Stimulated activated naive B cell treated with anti-CD40 and anti-IgM and Interleukin-4, amounts not matched to agents 10 μg/mL and 1 μg/mL and 100 μg/mL, for 72 hours (primary cell): ENCODE results near the gene GGA1.
A peak's percentile ranks its signal among the peaks of the same experiment; 100 is the strongest.

Experiments used
- ATAC-seq, 2 donors: fragments of 150-1000 bp; cut with Tn5 transposase; replicated peaks; 2 replicates each; pipeline ENCODE4 v1.10.0; 2021; ENCODE audit warnings: moderate library complexity in 1 of 2
- DNase-seq: peaks from one replicate; pipeline ENCODE4 v3.0.0; 2021
- H3K27ac Mint-ChIP-seq: one replicate; pipeline ENCODE4 v1.8.0; 2022; ENCODE audit warnings: mild to moderate bottlenecking, mixed read lengths
- H3K27me3 Mint-ChIP-seq, 2 donors: one replicate each; pipeline ENCODE4 v1.8.0; 2022; ENCODE audit warnings: mixed read lengths in 2 of 2
- H3K36me3 Mint-ChIP-seq, 2 donors: one replicate each; pipeline ENCODE4 v1.8.0; 2022; ENCODE audit warnings: mixed read lengths in 2 of 2, mild to moderate bottlenecking in 1 of 2
- H3K4me1 Mint-ChIP-seq, 2 donors: one replicate each; pipeline ENCODE4 v1.8.0; 2022; ENCODE audit warnings: mixed read lengths in 2 of 2, mild to moderate bottlenecking in 1 of 2
- H3K4me3 Mint-ChIP-seq, 2 donors: one replicate each; pipeline ENCODE4 v1.8.0; 2022; ENCODE audit warnings: mild to moderate bottlenecking in 2 of 2, mixed read lengths in 2 of 2, moderate library complexity in 1 of 2
- H3K9me3 Mint-ChIP-seq, 2 donors: one replicate each; pipeline ENCODE4 v1.8.0; 2022; ENCODE audit warnings: mixed read lengths in 2 of 2, mild to moderate bottlenecking in 1 of 2

The GGA1 gene

DNA sequence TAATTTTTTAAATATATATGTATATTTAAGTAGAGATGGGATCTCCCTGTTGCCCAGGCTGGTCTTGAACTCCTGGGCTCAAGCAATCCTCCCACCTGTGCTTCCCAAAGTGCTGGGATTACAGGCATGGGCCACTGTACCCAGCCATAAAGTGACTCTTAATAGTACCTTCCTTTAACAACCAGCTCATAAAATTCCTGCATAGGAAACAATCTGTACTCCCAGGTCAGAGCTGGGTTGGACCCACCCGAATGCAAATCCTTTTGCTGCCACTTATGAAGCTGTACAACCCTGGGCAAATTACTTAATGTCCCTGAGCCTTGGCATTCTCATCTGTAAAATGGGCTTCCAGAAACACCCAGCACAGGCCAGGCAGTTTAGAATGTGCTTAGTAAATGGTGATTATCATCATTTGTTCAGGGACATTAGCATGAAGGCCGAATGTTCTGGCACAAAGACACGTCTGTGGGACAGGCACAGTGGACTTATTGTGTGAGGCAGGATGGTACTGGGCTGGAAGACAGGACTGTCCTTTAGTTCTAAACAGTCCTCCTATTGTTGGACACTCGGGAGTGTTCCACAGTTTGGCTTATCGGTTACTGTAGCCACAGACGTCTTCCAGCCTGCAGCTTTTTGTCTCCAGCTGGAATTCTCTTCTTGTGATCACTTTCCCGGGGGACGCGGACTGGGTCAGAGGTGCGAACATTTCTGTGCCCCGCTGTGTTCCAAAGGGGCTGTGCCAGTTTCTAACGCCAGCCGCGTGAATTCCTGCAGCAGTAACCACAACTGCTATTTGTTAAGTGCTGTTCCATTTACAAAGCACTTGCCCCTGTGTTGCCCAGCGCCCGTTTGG lies 55.8 kb downstream of the GGA1 start:
- no peak overlapping the region for H3K4me3 Mint-ChIP-seq
- DNase-seq = no peak

GRCh38 chr22:37665487-37665886 lies 56.9 kb downstream of the GGA1 start:
- H3K36me3 Mint-ChIP-seq = peaks cover 37 to 53% of the 10 kb centered on the region in 2 donors
- H3K4me3 Mint-ChIP-seq = no peak overlapping the region
- no peak overlapping the region for H3K27ac Mint-ChIP-seq
- DNase-seq (no peak), ATAC-seq (no peak)
- H3K4me1 Mint-ChIP-seq = peaks cover 30 to 41% of the 10 kb centered on the region in 2 donors
- H3K9me3 Mint-ChIP-seq = peaks cover 0 to 3% of the 10 kb centered on the region in 2 donors
- H3K27me3 Mint-ChIP-seq = no peaks in the 10 kb centered on the region

More for the DNA sequence above, 55.8 kb downstream of the GGA1 start:
- Mint-ChIP-seq H3K27me3 (no peaks in the 10 kb centered on the region), H3K27ac (peak overlapping the region; percentile 67), H3K9me3 (peaks cover 0 to 3% of the 10 kb centered on the region in 2 donors), H3K4me1 (peaks cover 38 to 51% of the 10 kb centered on the region in 2 donors), H3K36me3 (peaks cover 41 to 54% of the 10 kb centered on the region in 2 donors)
- ATAC-seq = no peak

DNA sequence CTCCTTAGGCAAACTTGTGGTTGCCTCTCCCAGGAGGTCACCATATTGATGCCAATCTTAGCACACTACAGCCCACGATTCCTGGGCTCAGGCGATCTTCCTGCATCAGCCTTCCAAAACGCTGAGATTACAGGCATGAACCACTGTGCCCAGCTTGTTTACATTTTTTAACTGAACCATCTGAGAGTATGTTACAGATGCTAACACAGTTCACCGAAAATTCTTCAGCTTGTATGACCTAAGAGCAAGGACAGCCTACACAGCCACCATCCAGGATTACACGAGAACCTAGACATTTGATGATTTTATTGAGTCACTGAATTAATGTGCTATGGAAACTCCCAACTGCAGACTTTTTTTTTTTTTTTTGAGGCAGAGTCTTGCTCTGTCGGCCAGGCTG lies 61.0 kb downstream of the GGA1 start:
- no peaks in the 10 kb centered on the region for H3K9me3 Mint-ChIP-seq

DNA sequence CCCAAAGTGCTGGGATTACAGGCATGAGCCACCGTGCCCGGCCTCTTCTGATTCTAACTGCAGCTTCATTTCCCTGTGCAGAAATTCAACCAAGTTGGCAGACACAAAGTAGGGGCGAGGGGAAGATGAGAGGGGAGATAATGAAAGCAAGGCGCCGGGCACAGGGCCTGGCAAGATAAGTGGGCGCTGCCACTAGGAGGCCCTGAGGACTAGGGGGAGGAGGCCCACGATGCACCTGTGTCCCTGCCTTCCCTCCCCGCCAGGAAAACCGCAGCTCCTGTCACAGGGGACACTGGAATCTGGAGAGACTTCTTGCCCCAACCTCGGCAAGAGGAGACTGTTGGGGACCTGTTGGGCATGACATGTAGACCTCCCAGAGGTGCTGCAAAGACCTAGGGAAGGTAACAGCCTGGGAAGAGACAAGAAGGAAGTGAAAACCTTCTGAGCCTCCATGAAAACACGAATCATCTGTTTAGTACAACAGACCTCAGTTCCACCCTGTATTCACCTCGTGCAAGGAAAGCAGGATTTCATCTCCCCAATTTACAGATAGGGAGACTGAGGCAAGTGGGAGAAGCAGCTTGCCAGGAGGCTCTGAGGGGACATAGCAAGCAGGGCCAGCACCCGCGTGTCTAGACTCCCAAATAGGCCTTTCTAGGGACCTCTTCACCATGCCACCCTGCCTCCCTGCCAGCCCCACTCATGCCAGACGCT lies 63.7 kb downstream of the GGA1 start:
- H3K9me3 Mint-ChIP-seq = no peaks in the 10 kb centered on the region
- H3K4me3 Mint-ChIP-seq = peak overlapping the region in 1 of 2 donors; percentile 61
- no peak for DNase-seq
- peaks cover 31 to 65% of the 10 kb centered on the region in 2 donors for H3K4me1 Mint-ChIP-seq
- H3K27me3 Mint-ChIP-seq = no peaks in the 10 kb centered on the region
- ATAC-seq = no peak
- peak overlapping the region; percentile 39 for H3K27ac Mint-ChIP-seq
- peaks cover 6 to 13% of the 10 kb centered on the region in 2 donors for H3K36me3 Mint-ChIP-seq

More for the DNA sequence above, 61.0 kb downstream of the GGA1 start:
- H3K4me3 Mint-ChIP-seq = no peak overlapping the region
- H3K36me3 Mint-ChIP-seq = peaks cover 24 to 33% of the 10 kb centered on the region in 2 donors
- ATAC-seq (no peak), DNase-seq (no peak)
- H3K27ac Mint-ChIP-seq = no peak overlapping the region
- peaks cover 24 to 51% of the 10 kb centered on the region in 2 donors for H3K4me1 Mint-ChIP-seq
- H3K27me3 Mint-ChIP-seq = no peaks in the 10 kb centered on the region

DNA sequence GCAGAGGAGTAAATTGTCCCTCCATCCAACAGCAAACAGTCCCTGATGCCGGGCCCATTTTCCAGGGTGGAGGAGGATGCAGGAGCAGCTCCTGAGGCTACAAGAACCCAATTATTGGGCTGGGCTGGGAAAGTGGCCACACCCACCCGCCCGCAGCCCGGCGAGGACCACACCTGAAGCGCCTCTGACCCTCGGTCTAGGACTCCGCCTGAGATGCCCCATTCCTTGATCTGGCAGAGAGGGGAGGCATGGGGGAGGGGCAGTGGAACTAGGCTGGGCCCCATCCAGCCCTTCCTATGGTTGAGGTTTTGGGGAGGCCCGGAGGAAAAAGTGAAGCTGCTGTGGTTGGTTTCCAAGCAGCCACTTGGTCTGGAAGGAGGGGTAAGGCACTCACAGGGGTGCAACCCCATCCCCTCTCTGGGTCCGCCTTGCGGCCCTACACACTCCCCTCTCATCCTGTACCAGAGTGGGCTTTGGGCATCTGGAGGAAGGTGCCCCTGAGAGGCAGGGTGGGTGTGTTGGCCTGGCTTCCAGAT lies 64.4 kb downstream of the GGA1 start:
- H3K27me3 Mint-ChIP-seq = no peaks in the 10 kb centered on the region
- peaks cover 31 to 71% of the 10 kb centered on the region in 2 donors for H3K4me1 Mint-ChIP-seq
- DNase-seq (no peak), ATAC-seq (no peak)
- H3K4me3 Mint-ChIP-seq = no peak overlapping the region
- no peak overlapping the region for H3K27ac Mint-ChIP-seq
- H3K36me3 Mint-ChIP-seq = peaks cover 6 to 9% of the 10 kb centered on the region in 2 donors
- H3K9me3 Mint-ChIP-seq = no peaks in the 10 kb centered on the region

- H3K4me1 Mint-ChIP-seq = peaks cover 33 to 74% of the 10 kb centered on the region in 2 donors
- peak overlapping the region; percentile 62 for H3K27ac Mint-ChIP-seq
- no peaks in the 10 kb centered on the region for H3K27me3 Mint-ChIP-seq
- H3K36me3 Mint-ChIP-seq = peaks cover 3 to 6% of the 10 kb centered on the region in 2 donors
- no peak for ATAC-seq
- no peaks in the 10 kb centered on the region for H3K9me3 Mint-ChIP-seq
- DNase-seq = no peak
- H3K4me3 Mint-ChIP-seq = peak overlapping the region; percentile 33 to 43
Observed at GRCh38 chr22:37674248-37674647, 65.6 kb downstream of the GGA1 start.

- Mint-ChIP-seq H3K9me3 (no peaks in the 10 kb centered on the region), H3K36me3 (peaks cover 8 to 10% of the 10 kb centered on the region in 2 donors), H3K4me3 (peak within 1 kb of the TSS; percentile 82 to 86), H3K27ac (peak within 1 kb of the TSS; percentile 96), H3K27me3 (no peaks in the 10 kb centered on the region), H3K4me1 (peaks cover 37 to 82% of the 10 kb centered on the region in 2 donors)
- DNase-seq (peak; percentile 65), ATAC-seq (peak; percentile 61 to 62)
Observed at GRCh38 chr22:37674951-37675929, 66.6 kb downstream of the GGA1 start, which contains the start of gene LGALS1. LGALS1 (plus strand) TSS chr22:37675636; CDS start chr22:37675703, 67 bp downstream.

- ATAC-seq (peak; percentile 1 to 7), DNase-seq (no peak)
- H3K27ac Mint-ChIP-seq = peak overlapping the region; percentile 96
- H3K9me3 Mint-ChIP-seq = no peaks in the 10 kb centered on the region
- H3K27me3 Mint-ChIP-seq = no peaks in the 10 kb centered on the region
- peaks cover 8 to 10% of the 10 kb centered on the region in 2 donors for H3K36me3 Mint-ChIP-seq
- H3K4me3 Mint-ChIP-seq = peak overlapping the region; percentile 82 to 86
- peaks cover 38 to 82% of the 10 kb centered on the region in 2 donors for H3K4me1 Mint-ChIP-seq
Observed at GRCh38 chr22:37675930-37676735, 67.5 kb downstream of the GGA1 start.

GRCh38 chr22:37676736-37677492 lies 68.3 kb downstream of the GGA1 start:
- peak overlapping the region; percentile 96 for H3K27ac Mint-ChIP-seq
- H3K4me3 Mint-ChIP-seq = peak overlapping the region; percentile 82 to 86
- no peaks in the 10 kb centered on the region for H3K9me3 Mint-ChIP-seq
- H3K36me3 Mint-ChIP-seq = peaks cover 8 to 10% of the 10 kb centered on the region in 2 donors
- peak; percentile 89 for DNase-seq
- peak; percentile 75 to 81 for ATAC-seq
- no peaks in the 10 kb centered on the region for H3K27me3 Mint-ChIP-seq
- peaks cover 43 to 83% of the 10 kb centered on the region in 2 donors for H3K4me1 Mint-ChIP-seq

- Mint-ChIP-seq H3K36me3 (peaks cover 8 to 10% of the 10 kb centered on the region in 2 donors), H3K4me3 (peak overlapping the region; percentile 82 to 86), H3K9me3 (no peaks in the 10 kb centered on the region), H3K4me1 (peaks cover 38 to 77% of the 10 kb centered on the region in 2 donors), H3K27me3 (no peaks in the 10 kb centered on the region), H3K27ac (peak overlapping the region; percentile 96)
- DNase-seq = no peak
- ATAC-seq = peak; percentile 24 to 35
Observed at GRCh38 chr22:37677493-37677974, 68.9 kb downstream of the GGA1 start.

GRCh38 chr22:37678372-37678771 lies 69.7 kb downstream of the GGA1 start:
- no peaks in the 10 kb centered on the region for H3K27me3 Mint-ChIP-seq
- no peak overlapping the region for H3K4me3 Mint-ChIP-seq
- H3K27ac Mint-ChIP-seq = no peak overlapping the region
- DNase-seq (no peak), ATAC-seq (no peak)
- H3K9me3 Mint-ChIP-seq = no peaks in the 10 kb centered on the region
- H3K36me3 Mint-ChIP-seq = peaks cover 8 to 10% of the 10 kb centered on the region in 2 donors
- H3K4me1 Mint-ChIP-seq = peaks cover 35 to 69% of the 10 kb centered on the region in 2 donors

DNA sequence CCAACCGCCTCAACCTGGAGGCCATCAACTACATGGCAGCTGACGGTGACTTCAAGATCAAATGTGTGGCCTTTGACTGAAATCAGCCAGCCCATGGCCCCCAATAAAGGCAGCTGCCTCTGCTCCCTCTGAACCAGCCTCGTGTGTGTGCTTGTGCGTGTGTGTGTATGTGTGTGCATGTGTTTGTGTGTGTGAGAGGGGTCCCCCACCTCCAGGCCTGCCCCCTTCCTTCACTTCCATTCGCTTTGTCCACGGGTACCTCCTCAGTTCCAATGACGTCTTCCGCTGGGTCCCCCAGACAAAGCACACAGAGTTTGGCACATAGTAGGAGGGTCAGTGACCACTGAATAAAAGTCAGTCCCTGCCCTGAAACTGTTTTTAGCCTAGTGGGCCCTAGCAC lies 71.0 kb downstream of the GGA1 start:
- Mint-ChIP-seq H3K9me3 (no peaks in the 10 kb centered on the region), H3K4me3 (peak overlapping the region in 1 of 2 donors; percentile 41), H3K36me3 (peaks cover 6 to 10% of the 10 kb centered on the region in 2 donors), H3K27me3 (no peaks in the 10 kb centered on the region), H3K4me1 (peaks cover 28 to 56% of the 10 kb centered on the region in 2 donors), H3K27ac (no peak overlapping the region)
- DNase-seq (no peak), ATAC-seq (no peak)
